CD8-positive, alpha-beta memory T cell (primary cell): ENCODE results near the gene LY6G6D. TPM values are rescaled to one million over a fixed set of nuclear protein-coding genes. Genes with fewer than 3 reads are reported as not detected.

Source experiments
- CTCF ChIA-PET: fragments of 350-600 bp; sonication (Branson Sonifier 250); formaldehyde crosslinking; loops from one replicate; lab custom pipeline; 2021; ENCODE audit warnings: antibody characterized with exemption; lab: Charles Lee
- POLR2A ChIA-PET: fragments of 350-600 bp; sonication (Branson Sonifier 250); formaldehyde crosslinking; loops from one replicate; lab custom pipeline; 2021; ENCODE audit warnings: antibody characterized with exemption; lab: Charles Lee
- DNase-seq, 5 donors: peaks; one replicate each; pipeline versions ENCODE4 v3.0.0 to v3.0.0-alpha.2; 2020 to 2022; ENCODE audit warnings: mixed read lengths in 1 of 5
- H3K27ac ChIP-seq: one replicate; pipeline ENCODE4 v1.7.0; 2013; ENCODE audit warnings: low read depth, mild to moderate bottlenecking, low read length, moderate library complexity
- H3K27me3 ChIP-seq: 2 replicates; pipeline ENCODE4 v1.7.0; 2013; ENCODE audit warnings: low read length, mild to moderate bottlenecking; ENCODE audit not compliant: insufficient read depth, poor library complexity, severe bottlenecking
- H3K36me3 ChIP-seq: 2 replicates; pipeline ENCODE4 v1.7.0; 2013; ENCODE audit warnings: mild to moderate bottlenecking, low read length, moderate library complexity; ENCODE audit not compliant: insufficient read depth
- H3K4me1 ChIP-seq: 2 replicates; pipeline ENCODE4 v1.7.0; 2013; ENCODE audit warnings: mild to moderate bottlenecking, low read length, moderate library complexity; ENCODE audit not compliant: insufficient read depth
- H3K4me3 ChIP-seq: 2 replicates; pipeline ENCODE4 v1.7.0; 2013; ENCODE audit warnings: mild to moderate bottlenecking, low read length
- H3K9me3 ChIP-seq: 2 replicates; pipeline ENCODE4 v1.7.0; 2013; ENCODE audit warnings: mild to moderate bottlenecking, low read length
- H3K27ac Mint-ChIP-seq, 8 donors: one replicate each; pipeline ENCODE4 v1.8.0; 2020 to 2021; ENCODE audit warnings: mixed read lengths in 8 of 8, mild to moderate bottlenecking in 6 of 8, inconsistent platforms in 3 of 8, moderate library complexity in 3 of 8
- H3K27me3 Mint-ChIP-seq, 2 donors: one replicate each; pipeline ENCODE4 v1.8.0; 2020 to 2021; ENCODE audit warnings: mixed read lengths in 2 of 2, mild to moderate bottlenecking in 1 of 2, moderate library complexity in 1 of 2
- H3K36me3 Mint-ChIP-seq, 3 donors: one replicate each; pipeline ENCODE4 v1.8.0; 2020 to 2021; ENCODE audit warnings: mixed read lengths in 3 of 3, inconsistent platforms in 1 of 3, mild to moderate bottlenecking in 1 of 3
- H3K4me1 Mint-ChIP-seq, 3 donors: one replicate each; pipeline ENCODE4 v1.8.0; 2020 to 2021; ENCODE audit warnings: mixed read lengths in 3 of 3, inconsistent platforms in 1 of 3, mild to moderate bottlenecking in 1 of 3
- H3K4me3 Mint-ChIP-seq, 7 donors: one replicate each; pipeline ENCODE4 v1.8.0; 2020 to 2021; ENCODE audit warnings: mixed read lengths in 7 of 7, mild to moderate bottlenecking in 6 of 7, moderate library complexity in 4 of 7, inconsistent platforms in 2 of 7
- H3K9me3 Mint-ChIP-seq, 5 donors: one replicate each; pipeline ENCODE4 v1.8.0; 2020 to 2022; ENCODE audit warnings: mixed read lengths in 5 of 5, mild to moderate bottlenecking in 3 of 5, moderate library complexity in 2 of 5, inconsistent platforms in 1 of 5
- polyA plus RNA-seq: library from polyadenylated mRNA; unstranded; fragments of 300-500 nt; fragmentation: Illumina TruSeq; gene quantifications from one replicate; pipeline ENCODE4 v1.2.3, GENCODE V29; 2021
- total RNA-seq, 2 experiments: library from RNA; stranded (reverse); gene quantifications; one replicate each; pipeline ENCODE4 v1.2.3, GENCODE V29; 2021

The LY6G6D gene
- total and polyA plus RNA-seq, 3 experiments from 2014 or later: not detected

DNA sequence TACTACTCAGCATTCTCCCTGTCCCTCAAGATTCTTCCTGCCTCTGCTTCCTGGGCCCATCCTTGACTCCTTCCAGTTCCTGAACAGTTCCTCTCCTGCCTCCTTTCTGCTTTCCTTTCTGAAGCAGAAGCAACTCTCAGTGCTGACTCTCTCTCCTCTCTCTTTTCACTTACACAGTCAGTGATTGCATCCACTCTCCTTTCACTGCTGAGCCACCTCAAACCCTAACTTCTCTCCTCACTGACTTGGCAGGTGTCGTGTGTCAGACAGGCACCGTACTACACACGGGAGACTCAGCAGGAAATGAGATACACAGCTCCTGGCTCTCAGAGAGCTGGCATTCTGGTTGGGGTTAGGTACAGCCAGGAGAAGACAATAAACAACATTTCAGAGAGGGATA, 17.6 kb upstream of the LY6G6D start:
- H3K27me3 ChIP-seq: no peaks in the 10 kb centered on the region
- H3K27ac Mint-ChIP-seq: peak overlapping the region in 7 of 8 donors; percentile 42 to 82 (median 66)
- peaks cover 0 to 75% (median 5%) of the 10 kb centered on the region in 3 donors for H3K36me3 Mint-ChIP-seq
- H3K27ac ChIP-seq: no peak overlapping the region
- H3K4me1 Mint-ChIP-seq: peaks cover 32 to 36% (median 35%) of the 10 kb centered on the region in 3 donors
- no peak overlapping the region for H3K4me3 Mint-ChIP-seq
- H3K4me1 ChIP-seq: peaks cover 16% of the 10 kb centered on the region
- H3K36me3 ChIP-seq: peaks cover 50% of the 10 kb centered on the region
- no peak overlapping the region for H3K4me3 ChIP-seq
- H3K9me3 ChIP-seq: no peaks in the 10 kb centered on the region
- no peaks in the 10 kb centered on the region for H3K9me3 Mint-ChIP-seq
- DNase-seq: no peak
- CTCF ChIA-PET: no interaction called here
- POLR2A ChIA-PET: no interaction called here
- peaks cover 0 to 2% of the 10 kb centered on the region in 2 donors for H3K27me3 Mint-ChIP-seq

DNA sequence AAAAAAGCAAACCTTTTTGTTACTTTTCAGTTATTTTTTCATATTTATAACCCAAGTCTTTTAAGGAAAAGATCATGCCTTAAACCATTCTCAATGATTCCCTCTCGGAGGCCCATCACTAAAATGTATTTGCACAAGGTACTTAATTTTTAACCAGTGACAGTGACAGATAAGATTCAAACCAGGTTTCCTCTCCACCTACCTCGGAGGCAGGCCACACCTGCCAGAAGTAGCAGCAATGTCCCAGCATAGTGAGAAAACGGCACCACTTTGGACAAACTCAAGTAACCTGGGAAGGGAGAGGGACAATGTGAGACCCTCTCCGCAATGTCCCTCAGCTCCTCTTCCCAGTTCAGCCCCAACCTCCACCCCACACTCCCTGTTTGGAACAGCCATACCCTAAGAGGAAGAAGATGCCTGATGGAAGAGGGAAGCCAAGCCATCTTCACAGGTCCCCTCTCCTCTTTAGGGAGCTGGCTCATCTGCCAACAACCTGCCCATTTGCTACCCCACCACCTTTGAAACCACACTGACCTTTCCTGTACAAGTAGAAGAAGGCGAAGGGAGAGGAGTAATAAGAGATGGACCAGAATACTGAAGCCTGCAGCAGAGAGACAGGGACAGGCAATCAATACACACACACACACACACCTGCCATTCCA, 14.3 kb upstream of the LY6G6D start:
- H3K27me3 Mint-ChIP-seq: peaks cover 0 to 3% of the 10 kb centered on the region in 2 donors
- no peaks in the 10 kb centered on the region for H3K27me3 ChIP-seq
- H3K4me1 ChIP-seq: peaks cover 24% of the 10 kb centered on the region
- H3K9me3 Mint-ChIP-seq: no peaks in the 10 kb centered on the region
- peaks cover 0 to 54% (median 4%) of the 10 kb centered on the region in 3 donors for H3K36me3 Mint-ChIP-seq
- H3K27ac ChIP-seq: no peak overlapping the region
- H3K4me3 Mint-ChIP-seq: peak overlapping the region; percentile 55 to 99 (median 92)
- CTCF ChIA-PET: no interaction called here
- H3K4me1 Mint-ChIP-seq: peaks cover 39 to 48% (median 46%) of the 10 kb centered on the region in 3 donors
- H3K4me3 ChIP-seq: no peak overlapping the region
- POLR2A ChIA-PET: interaction anchor here (0.6 kb wide), 1 partner anchor 38 kb away, joined by 3 read pairs; no protein-coding TSS in a partner anchor
- H3K9me3 ChIP-seq: no peaks in the 10 kb centered on the region
- peaks cover 26% of the 10 kb centered on the region for H3K36me3 ChIP-seq
- no peak for DNase-seq
- H3K27ac Mint-ChIP-seq: peak overlapping the region; percentile 49 to 99 (median 94)

DNA sequence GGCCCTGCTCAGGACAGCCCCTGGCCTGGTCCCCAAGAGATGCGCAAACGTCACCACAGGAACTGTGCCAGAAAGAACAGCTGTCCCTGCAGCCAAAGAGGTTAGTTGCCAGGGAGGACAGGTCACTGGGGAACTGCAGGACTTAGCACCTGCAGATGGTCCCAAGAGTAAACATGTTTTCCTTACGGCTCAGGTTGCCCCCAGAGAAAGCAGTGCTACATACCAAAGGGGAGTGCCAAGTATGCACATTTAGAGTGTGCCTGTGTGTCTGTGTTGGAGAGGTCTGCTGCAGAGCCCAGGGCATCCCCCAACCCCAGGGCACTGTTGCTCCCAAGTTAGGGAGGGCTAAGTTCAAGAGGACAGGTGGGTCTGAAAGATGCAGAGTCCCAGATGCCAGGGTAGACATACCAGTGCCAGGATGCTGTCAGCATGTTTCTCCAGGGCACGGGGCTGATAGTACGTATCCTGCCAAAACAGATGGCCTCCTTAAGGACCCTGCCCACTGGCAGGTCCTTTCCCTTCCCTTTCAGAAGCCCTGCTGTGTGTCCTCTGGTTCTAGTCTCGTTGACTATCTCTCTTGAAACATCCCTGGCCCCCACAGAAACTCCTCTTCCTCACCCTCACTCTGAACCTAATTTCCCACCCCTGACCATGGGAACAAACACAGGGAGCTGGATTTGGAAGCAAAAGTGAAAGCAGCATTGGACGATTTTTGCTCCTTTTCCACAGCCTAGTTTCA, 13.3 kb upstream of the LY6G6D start:
- DNase-seq: no peak
- Mint-ChIP-seq H3K4me3 (peak overlapping the region; percentile 92 to 99 (median 96)), H3K36me3 (peaks cover 0 to 45% (median 4%) of the 10 kb centered on the region in 3 donors), H3K27ac (peak overlapping the region; percentile 88 to 100 (median 96)), H3K9me3 (no peaks in the 10 kb centered on the region), H3K4me1 (peaks cover 39 to 48% (median 46%) of the 10 kb centered on the region in 3 donors), H3K27me3 (peaks cover 0 to 2% of the 10 kb centered on the region in 2 donors)
- CTCF ChIA-PET: interaction anchor here (1.6 kb wide), 1 partner anchor 21 kb away, joined by 3 read pairs; the partner anchor contains the start of gene LY6G5C
- Histone ChIP-seq H3K4me3 (peak overlapping the region; percentile 88), H3K9me3 (no peaks in the 10 kb centered on the region), H3K4me1 (peaks cover 24% of the 10 kb centered on the region), H3K27ac (peak overlapping the region; percentile 98), H3K36me3 (peaks cover 18% of the 10 kb centered on the region), H3K27me3 (no peaks in the 10 kb centered on the region)
- POLR2A ChIA-PET: interaction anchor here (0.6 to 1.8 kb wide), 4 partner anchors 36 to 270 kb away, joined by 3 to 13 read pairs (median 8); partner anchors contain the start of genes BAG6, CSNK2B, DXO and GPANK1

DNA sequence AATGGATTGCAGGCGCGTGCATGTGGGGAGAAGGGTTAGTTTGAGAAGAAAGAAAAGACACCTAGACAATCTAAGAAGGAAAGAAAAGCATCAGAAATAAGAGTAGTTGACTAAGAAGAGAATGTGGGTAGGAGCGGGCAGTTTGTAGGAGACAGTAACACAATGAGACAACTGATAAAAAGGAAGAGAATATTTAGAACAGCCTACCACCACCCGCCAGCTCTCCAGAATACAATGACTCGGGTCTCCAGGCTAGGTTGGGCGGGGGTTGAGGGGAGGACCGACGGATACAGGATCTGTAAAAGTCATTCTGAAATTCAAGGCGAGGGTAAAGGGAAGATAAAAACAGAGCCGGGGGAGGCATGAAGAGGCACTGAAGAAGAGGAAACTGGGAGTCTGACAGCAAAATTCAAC, 12.7 kb upstream of the LY6G6D start:
- Histone ChIP-seq H3K4me1 (peaks cover 24% of the 10 kb centered on the region), H3K27ac (peak overlapping the region; percentile 98), H3K4me3 (peak overlapping the region; percentile 88), H3K9me3 (no peaks in the 10 kb centered on the region), H3K36me3 (peaks cover 15% of the 10 kb centered on the region), H3K27me3 (no peaks in the 10 kb centered on the region)
- Mint-ChIP-seq H3K36me3 (peaks cover 0 to 40% (median 4%) of the 10 kb centered on the region in 3 donors), H3K4me3 (peak overlapping the region; percentile 92 to 99 (median 96)), H3K27ac (peak overlapping the region; percentile 88 to 100 (median 96)), H3K27me3 (peaks cover 0 to 1% of the 10 kb centered on the region in 2 donors), H3K9me3 (no peaks in the 10 kb centered on the region), H3K4me1 (peaks cover 35 to 45% (median 41%) of the 10 kb centered on the region in 3 donors)
- ChIA-PET POLR2A (interaction anchor here (0.8 to 1.8 kb wide), 10 partner anchors 33 to 269 kb away, joined by 3 to 13 read pairs (median 6); partner anchors contain the start of genes BAG6, CLIC1, CSNK2B and DXO), CTCF (interaction anchor here (0.7 to 1.6 kb wide), 4 partner anchors 21 to 302 kb away, joined by 3 to 4 read pairs (median 3); partner anchors contain the start of gene LY6G5C)
- DNase-seq: no peak

DNA sequence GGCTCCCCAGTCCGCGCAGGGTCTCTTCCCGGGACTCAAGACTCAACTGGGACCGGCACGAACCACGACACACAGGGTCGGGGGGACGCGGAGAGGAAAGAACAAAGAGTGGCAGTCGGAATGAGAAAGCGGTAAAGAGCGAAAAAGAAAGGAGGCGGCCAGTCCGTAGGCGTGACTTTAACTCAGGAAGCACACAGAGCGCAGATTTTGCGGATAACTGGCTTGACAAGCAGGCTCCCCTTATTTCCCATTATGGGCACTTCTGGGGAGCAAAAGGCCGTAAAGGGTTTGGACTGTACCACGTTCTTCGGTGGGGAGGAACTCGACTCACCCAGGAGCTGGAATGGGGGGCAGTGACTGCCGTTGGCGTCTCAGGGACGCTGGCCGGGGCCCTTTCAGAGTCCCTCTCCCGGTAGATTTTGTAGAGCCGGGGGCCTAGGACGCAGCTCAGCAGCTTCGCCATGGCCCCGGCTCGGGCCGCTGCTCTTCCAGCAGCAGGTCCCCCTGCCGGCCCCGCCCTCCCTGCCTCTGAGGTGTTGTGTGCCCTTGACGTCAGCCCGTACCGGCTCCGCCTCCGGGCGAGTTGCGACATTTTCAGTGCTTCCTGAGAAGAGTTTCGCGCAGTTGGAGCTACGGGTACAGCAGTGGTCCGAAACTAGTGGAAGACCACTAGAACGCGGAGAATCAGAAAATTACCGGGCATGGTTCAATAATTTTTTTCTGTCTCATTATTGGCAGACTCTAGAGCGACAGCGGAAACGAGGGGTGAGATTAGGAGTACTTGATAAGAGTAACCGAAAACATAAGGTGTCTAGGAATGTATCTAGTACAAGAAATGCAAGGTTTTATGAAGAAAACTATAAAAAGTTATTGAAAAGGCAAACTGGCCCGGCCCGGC, 12.1 kb upstream of the LY6G6D start, which contains the start of gene ABHD16A:
Gene ABHD16A, minus strand, starts transcription at position 506 of the 898 bp plus-strand sequence. Its CDS starts 43 bp downstream, at position 463.
- Histone ChIP-seq H3K27ac (peak within 1 kb of the TSS; percentile 98), H3K4me1 (peaks cover 24% of the 10 kb centered on the region), H3K27me3 (no peaks in the 10 kb centered on the region), H3K9me3 (no peaks in the 10 kb centered on the region), H3K36me3 (peaks cover 9% of the 10 kb centered on the region), H3K4me3 (peak within 1 kb of the TSS; percentile 88)
- H3K36me3 Mint-ChIP-seq: peaks cover 0 to 33% (median 2%) of the 10 kb centered on the region in 3 donors
- ChIA-PET POLR2A (interaction anchor here (0.6 to 1.8 kb wide), 13 partner anchors 33 to 1057 kb away, joined by 3 to 13 read pairs (median 7); partner anchors contain the start of genes BAG6, CLIC1, CSNK2B and DXO), CTCF (interaction anchor here (0.6 to 1.6 kb wide), 8 partner anchors 9 to 302 kb away, joined by 3 to 4 read pairs (median 3); partner anchors contain the start of gene LY6G5C)
- no peaks in the 10 kb centered on the region for H3K9me3 Mint-ChIP-seq
- H3K4me1 Mint-ChIP-seq: peaks cover 28 to 39% (median 35%) of the 10 kb centered on the region in 3 donors
- peak within 1 kb of the TSS; percentile 88 to 100 (median 96) for H3K27ac Mint-ChIP-seq
- DNase-seq: peak; percentile 95 to 97 (median 96)
- H3K4me3 Mint-ChIP-seq: peak within 1 kb of the TSS; percentile 92 to 99 (median 96)
- peaks cover 0 to 1% of the 10 kb centered on the region in 2 donors for H3K27me3 Mint-ChIP-seq

DNA sequence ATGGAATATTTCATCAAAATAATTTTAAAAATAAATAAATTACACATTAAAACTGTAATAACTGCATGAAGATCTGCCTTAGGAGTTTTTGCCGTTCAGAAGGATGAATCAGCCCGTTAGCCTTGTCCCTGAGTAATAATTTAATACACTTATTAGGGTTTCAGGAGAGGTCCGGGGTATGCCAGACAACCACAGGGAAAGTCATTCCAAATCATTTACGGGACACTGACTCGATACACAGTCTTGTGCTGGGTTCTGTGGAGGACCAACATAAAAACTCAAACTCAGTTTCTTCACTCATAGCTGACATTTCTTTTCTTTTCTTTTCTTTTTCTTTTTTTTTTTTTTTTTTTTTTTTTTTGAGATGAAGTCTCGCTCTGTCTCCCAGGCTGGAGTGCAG, 9.2 kb upstream of the LY6G6D start:
- H3K27me3 Mint-ChIP-seq: peaks cover 0 to 1% of the 10 kb centered on the region in 2 donors
- no peaks in the 10 kb centered on the region for H3K27me3 ChIP-seq
- H3K36me3 Mint-ChIP-seq: peaks cover 0 to 16% (median 1%) of the 10 kb centered on the region in 3 donors
- peaks cover 26 to 32% (median 32%) of the 10 kb centered on the region in 3 donors for H3K4me1 Mint-ChIP-seq
- H3K4me3 ChIP-seq: no peak overlapping the region
- H3K36me3 ChIP-seq: no peaks in the 10 kb centered on the region
- ChIA-PET CTCF (no interaction called here), POLR2A (no interaction called here)
- H3K27ac Mint-ChIP-seq: no peak overlapping the region
- no peak for DNase-seq
- no peak overlapping the region for H3K27ac ChIP-seq
- H3K4me1 ChIP-seq: peaks cover 23% of the 10 kb centered on the region
- H3K9me3 Mint-ChIP-seq: no peaks in the 10 kb centered on the region
- no peaks in the 10 kb centered on the region for H3K9me3 ChIP-seq
- H3K4me3 Mint-ChIP-seq: no peak overlapping the region

DNA sequence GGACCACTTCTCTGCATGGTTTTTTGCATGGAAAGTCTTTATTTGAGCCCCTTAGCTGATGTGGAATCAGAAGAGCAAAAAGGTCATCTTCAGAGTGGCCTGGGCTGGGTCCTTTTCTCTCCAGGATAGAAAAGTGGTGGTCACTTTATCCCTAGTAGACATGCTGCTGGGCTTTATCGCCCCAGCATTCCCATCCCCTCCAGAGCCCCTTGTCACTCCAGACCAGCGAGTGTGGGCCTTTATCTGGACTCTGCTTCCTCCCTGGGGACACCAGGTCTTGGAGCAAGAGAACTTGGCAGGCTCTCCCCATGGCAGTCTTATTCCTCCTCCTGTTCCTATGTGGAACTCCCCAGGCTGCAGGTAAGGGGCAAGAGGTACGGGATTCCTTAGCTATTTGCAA, 8.5 kb upstream of the LY6G6D start, which contains the start of gene LY6G6F:
Gene LY6G6F, plus strand, starts transcription at position 268 of the 400 bp plus-strand sequence. Its CDS starts 41 bp downstream, at position 309.
- peaks cover 0 to 12% (median 0%) of the 10 kb centered on the region in 3 donors for H3K36me3 Mint-ChIP-seq
- Histone ChIP-seq H3K36me3 (no peaks in the 10 kb centered on the region), H3K27me3 (no peaks in the 10 kb centered on the region), H3K4me1 (peaks cover 20% of the 10 kb centered on the region), H3K9me3 (no peaks in the 10 kb centered on the region), H3K4me3 (no peak within 1 kb of the TSS), H3K27ac (peak within 1 kb of the TSS; percentile 24)
- ChIA-PET CTCF (no interaction called here), POLR2A (no interaction called here)
- H3K4me1 Mint-ChIP-seq: peaks cover 24 to 32% (median 31%) of the 10 kb centered on the region in 3 donors
- H3K27ac Mint-ChIP-seq: no peak within 1 kb of the TSS
- H3K4me3 Mint-ChIP-seq: peak within 1 kb of the TSS in 1 of 7 donors; percentile 49
- peaks cover 0 to 1% of the 10 kb centered on the region in 2 donors for H3K27me3 Mint-ChIP-seq
- no peaks in the 10 kb centered on the region for H3K9me3 Mint-ChIP-seq
- no peak for DNase-seq
